ENCODE results near the gene YIPF7.

Gene YIPF7

DNA sequence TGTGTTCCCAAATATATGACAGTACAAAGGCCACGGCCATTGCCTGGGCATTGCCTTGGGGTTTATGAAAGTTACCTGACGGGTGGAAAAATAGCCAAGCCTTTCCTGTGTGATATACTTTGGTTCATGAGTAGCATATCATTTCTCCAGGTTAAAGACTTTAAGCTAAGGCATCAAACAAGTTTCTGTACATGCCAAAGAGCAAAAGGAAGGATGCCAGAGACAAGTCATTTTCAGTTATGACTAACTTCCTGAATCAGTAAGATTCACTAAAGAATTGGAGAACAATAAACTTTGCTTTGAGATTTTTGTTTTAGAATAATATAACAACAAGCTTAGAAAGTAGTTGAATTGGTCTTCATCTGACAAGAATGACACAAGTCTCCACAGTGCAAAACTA, 17.1 kb upstream of the YIPF7 start:
- Histone ChIP-seq H3K27me3 (replicated peaks; ENCODE audit: control insufficient read depth, insufficient read depth, low read length) (no peaks in the 10 kb centered on the region; the same call in 1 of the 2 replicates), H3K36me3 (ENCODE audit: control insufficient read depth, insufficient read depth, low read length) (no peaks in the 10 kb centered on the region), H3K4me3 (replicated peaks; ENCODE audit: low read depth, low read length) (no peak overlapping the region)
- DNase-seq (ENCODE audit: extremely low read depth, insufficient read length), result no peak
- TF ChIP-seq, protein P1, sequence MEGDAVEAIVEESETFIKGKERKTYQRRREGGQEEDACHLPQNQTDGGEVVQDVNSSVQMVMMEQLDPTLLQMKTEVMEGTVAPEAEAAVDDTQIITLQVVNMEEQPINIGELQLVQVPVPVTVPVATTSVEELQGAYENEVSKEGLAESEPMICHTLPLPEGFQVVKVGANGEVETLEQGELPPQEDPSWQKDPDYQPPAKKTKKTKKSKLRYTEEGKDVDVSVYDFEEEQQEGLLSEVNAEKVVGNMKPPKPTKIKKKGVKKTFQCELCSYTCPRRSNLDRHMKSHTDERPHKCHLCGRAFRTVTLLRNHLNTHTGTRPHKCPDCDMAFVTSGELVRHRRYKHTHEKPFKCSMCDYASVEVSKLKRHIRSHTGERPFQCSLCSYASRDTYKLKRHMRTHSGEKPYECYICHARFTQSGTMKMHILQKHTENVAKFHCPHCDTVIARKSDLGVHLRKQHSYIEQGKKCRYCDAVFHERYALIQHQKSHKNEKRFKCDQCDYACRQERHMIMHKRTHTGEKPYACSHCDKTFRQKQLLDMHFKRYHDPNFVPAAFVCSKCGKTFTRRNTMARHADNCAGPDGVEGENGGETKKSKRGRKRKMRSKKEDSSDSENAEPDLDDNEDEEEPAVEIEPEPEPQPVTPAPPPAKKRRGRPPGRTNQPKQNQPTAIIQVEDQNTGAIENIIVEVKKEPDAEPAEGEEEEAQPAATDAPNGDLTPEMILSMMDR (IDR thresholded peaks at IDR 0.05; ENCODE audit: insufficient read depth, low read length, poor library complexity, severe bottlenecking), result no peak

GRCh38 chr4:44663539-44664263, 12.3 kb upstream of the YIPF7 start:
- TF ChIP-seq, protein P1 (IDR thresholded peaks at IDR 0.05; ENCODE audit: insufficient read depth, low read length, poor library complexity, severe bottlenecking), result no peak
- no peaks in the 10 kb centered on the region for H3K36me3 ChIP-seq (ENCODE audit: control insufficient read depth, insufficient read depth, low read length)
- H3K4me3 ChIP-seq (replicated peaks; ENCODE audit: low read depth, low read length), result no peak overlapping the region
- no peaks in the 10 kb centered on the region for H3K27me3 ChIP-seq (replicated peaks; ENCODE audit: control insufficient read depth, insufficient read depth, low read length)
- DNase-seq (ENCODE audit: extremely low read depth, insufficient read length), result no peak

DNA sequence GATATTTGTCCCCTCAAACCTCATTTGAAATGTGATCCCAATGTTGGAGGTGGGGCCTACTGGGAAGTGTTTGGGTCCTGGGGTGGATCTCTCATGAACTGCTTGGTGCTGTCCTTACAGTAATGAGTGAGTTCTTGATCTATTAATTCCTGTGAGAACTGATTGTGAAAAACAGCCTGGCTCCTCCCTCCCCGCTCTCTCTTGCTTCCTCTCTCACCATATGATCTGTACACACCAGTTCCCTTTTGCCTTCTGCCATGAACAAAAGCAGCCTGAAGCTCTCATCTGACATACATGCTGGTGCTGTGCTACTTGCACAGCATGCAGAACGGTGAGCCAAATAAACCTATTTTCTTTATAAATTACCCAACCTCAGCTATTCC, 11.2 kb upstream of the YIPF7 start:
- no peaks in the 10 kb centered on the region for H3K27me3 ChIP-seq (replicated peaks; ENCODE audit: control insufficient read depth, insufficient read depth, low read length)
- no peaks in the 10 kb centered on the region for H3K36me3 ChIP-seq (ENCODE audit: control insufficient read depth, insufficient read depth, low read length)
- TF ChIP-seq, protein P1 (IDR thresholded peaks at IDR 0.05; ENCODE audit: insufficient read depth, low read length, poor library complexity, severe bottlenecking), result no peak
- no peak for DNase-seq (ENCODE audit: extremely low read depth, insufficient read length)
- H3K4me3 ChIP-seq (replicated peaks; ENCODE audit: low read depth, low read length), result no peak overlapping the region

- H3K36me3 ChIP-seq (ENCODE audit: control insufficient read depth, insufficient read depth, low read length), result no peaks in the 10 kb centered on the region
- no peak overlapping the region for H3K4me3 ChIP-seq (replicated peaks; ENCODE audit: low read depth, low read length)
- TF ChIP-seq, protein P1 (IDR thresholded peaks at IDR 0.05; ENCODE audit: insufficient read depth, low read length, poor library complexity, severe bottlenecking), result no peak
- no peaks in the 10 kb centered on the region for H3K27me3 ChIP-seq (replicated peaks; ENCODE audit: control insufficient read depth, insufficient read depth, low read length)
- no peak for DNase-seq (ENCODE audit: extremely low read depth, insufficient read length)
These were observed 10.7 kb upstream of the YIPF7 start for GRCh38 chr4:44661940-44662622.

DNA sequence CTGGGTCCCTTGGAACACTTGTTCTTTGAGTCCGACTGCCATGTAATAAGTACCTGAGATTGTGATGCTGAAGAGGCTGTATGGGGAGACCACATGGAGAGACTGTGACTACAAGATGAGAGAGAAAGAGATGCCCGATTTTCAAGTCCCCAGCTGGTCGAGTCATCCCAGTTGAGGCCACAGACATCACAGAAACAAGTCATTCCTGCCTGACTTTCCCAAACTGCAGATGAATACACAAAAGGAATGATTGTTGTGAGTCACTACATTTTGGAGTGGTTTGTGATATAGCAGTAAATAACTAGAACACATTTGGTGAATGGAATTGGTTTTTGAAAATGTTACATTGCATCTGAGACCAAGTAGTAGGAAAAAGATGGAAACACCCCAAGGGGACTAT, 9.0 kb upstream of the YIPF7 start:
- TF ChIP-seq, protein P1 (IDR thresholded peaks at IDR 0.05; ENCODE audit: insufficient read depth, low read length, poor library complexity, severe bottlenecking), result no peak
- Histone ChIP-seq H3K27me3 (replicated peaks; ENCODE audit: control insufficient read depth, insufficient read depth, low read length) (no peaks in the 10 kb centered on the region), H3K36me3 (ENCODE audit: control insufficient read depth, insufficient read depth, low read length) (no peaks in the 10 kb centered on the region), H3K4me3 (replicated peaks; ENCODE audit: low read depth, low read length) (no peak overlapping the region)
- DNase-seq (ENCODE audit: extremely low read depth, insufficient read length), result no peak
